Measurements from ENCODE around the gene MSRB3. TPM values are rescaled to one million over a fixed set of nuclear protein-coding genes. Genes with fewer than 3 reads are reported as not detected.

Gene MSRB3
- polyA plus RNA-seq, 1 of the 3 experiments (the other 2 are of a cell fraction) = 24.3 TPM

- Histone ChIP-seq H3K9me2 (no peaks in the 10 kb centered on the region), H3K27ac (ENCODE audit: low read depth in 2 of 2, low read length in 1 of 2) (no peak overlapping the region), H3K36me3 (replicated peaks in 1 of 2; ENCODE audit: control insufficient read depth in 1 of 2, insufficient read depth in 2 of 2, low read length in 1 of 2) (no peaks in the 10 kb centered on the region), H4K20me1 (ENCODE audit: insufficient read depth) (no peaks in the 10 kb centered on the region), H3F3A (replicated peaks; ENCODE audit: insufficient read depth) (no peaks in the 10 kb centered on the region), H3K27me3 (ENCODE audit: insufficient read depth) (no peaks in the 10 kb centered on the region), H2AFZ (ENCODE audit: low read depth) (no peak overlapping the region), H3K4me3 (ENCODE audit: low read depth in 2 of 2, low read length in 1 of 2) (no peak overlapping the region), H3K79me2 (ENCODE audit: insufficient read depth) (no peaks in the 10 kb centered on the region), H3K9ac (no peak overlapping the region), H3K4me1 (ENCODE audit: control insufficient read depth in 1 of 2, insufficient read depth in 2 of 2, low read depth in 1 of 2, low read length in 1 of 2) (no peaks in the 10 kb centered on the region), H3K4me2 (no peak overlapping the region), H3K9me3 (no peaks in the 10 kb centered on the region)
- no peak for TF ChIP-seq PBX3 (IDR thresholded peaks at IDR 0.05)
- TF ChIP-seq USF2 (IDR thresholded peaks at IDR 0.05; ENCODE audit: borderline replicate concordance, low read depth, low read length) = no peak
- no peak for TF ChIP-seq YY1 (IDR thresholded peaks at IDR 0.05; ENCODE audit: low read depth)
- TF ChIP-seq RFX5 (IDR thresholded peaks at IDR 0.05; ENCODE audit: low read length) = no peak
- TF ChIP-seq JUND (IDR thresholded peaks at IDR 0.05) = no peak
- TF ChIP-seq MEF2A (IDR thresholded peaks at IDR 0.05; ENCODE audit: borderline replicate concordance, low read depth) = no peak
- TF ChIP-seq SMC3 (IDR thresholded peaks at IDR 0.05; ENCODE audit: low read depth, low read length) = no peak
- no peak for TF ChIP-seq TEAD4 (IDR thresholded peaks at IDR 0.05; ENCODE audit: borderline replicate concordance, insufficient read depth)
- TF ChIP-seq, protein P1, sequence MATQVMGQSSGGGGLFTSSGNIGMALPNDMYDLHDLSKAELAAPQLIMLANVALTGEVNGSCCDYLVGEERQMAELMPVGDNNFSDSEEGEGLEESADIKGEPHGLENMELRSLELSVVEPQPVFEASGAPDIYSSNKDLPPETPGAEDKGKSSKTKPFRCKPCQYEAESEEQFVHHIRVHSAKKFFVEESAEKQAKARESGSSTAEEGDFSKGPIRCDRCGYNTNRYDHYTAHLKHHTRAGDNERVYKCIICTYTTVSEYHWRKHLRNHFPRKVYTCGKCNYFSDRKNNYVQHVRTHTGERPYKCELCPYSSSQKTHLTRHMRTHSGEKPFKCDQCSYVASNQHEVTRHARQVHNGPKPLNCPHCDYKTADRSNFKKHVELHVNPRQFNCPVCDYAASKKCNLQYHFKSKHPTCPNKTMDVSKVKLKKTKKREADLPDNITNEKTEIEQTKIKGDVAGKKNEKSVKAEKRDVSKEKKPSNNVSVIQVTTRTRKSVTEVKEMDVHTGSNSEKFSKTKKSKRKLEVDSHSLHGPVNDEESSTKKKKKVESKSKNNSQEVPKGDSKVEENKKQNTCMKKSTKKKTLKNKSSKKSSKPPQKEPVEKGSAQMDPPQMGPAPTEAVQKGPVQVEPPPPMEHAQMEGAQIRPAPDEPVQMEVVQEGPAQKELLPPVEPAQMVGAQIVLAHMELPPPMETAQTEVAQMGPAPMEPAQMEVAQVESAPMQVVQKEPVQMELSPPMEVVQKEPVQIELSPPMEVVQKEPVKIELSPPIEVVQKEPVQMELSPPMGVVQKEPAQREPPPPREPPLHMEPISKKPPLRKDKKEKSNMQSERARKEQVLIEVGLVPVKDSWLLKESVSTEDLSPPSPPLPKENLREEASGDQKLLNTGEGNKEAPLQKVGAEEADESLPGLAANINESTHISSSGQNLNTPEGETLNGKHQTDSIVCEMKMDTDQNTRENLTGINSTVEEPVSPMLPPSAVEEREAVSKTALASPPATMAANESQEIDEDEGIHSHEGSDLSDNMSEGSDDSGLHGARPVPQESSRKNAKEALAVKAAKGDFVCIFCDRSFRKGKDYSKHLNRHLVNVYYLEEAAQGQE (IDR thresholded peaks at IDR 0.05; ENCODE audit: low read depth, low read length) = no peak
- no peak for TF ChIP-seq POLR2AphosphoS5 (IDR thresholded peaks at IDR 0.05; ENCODE audit: low read depth, low read length)
- no peak for TF ChIP-seq EZH2phosphoT487 (IDR thresholded peaks at IDR 0.05; ENCODE audit: borderline replicate concordance, low read depth)
- TF ChIP-seq USF1 (IDR thresholded peaks at IDR 0.05; ENCODE audit: borderline replicate concordance, low read depth) = no peak
- no peak for TF ChIP-seq SIN3A (IDR thresholded peaks at IDR 0.05; ENCODE audit: borderline replicate concordance, low read depth, low read length)
- TF ChIP-seq CHD2 (IDR thresholded peaks at IDR 0.05; ENCODE audit: low read length, partially characterized antibody) = no peak
- ChIA-PET POLR2A (no interaction called here), CTCF (no interaction called here)
- DNase-seq = no peak
Measured at GRCh38 chr12:65372574-65372973, 94.1 kb downstream of the MSRB3 start.
